Mesodermal cell (in vitro differentiated cells): ENCODE data around the gene LYPD3.
"Not testable (repeated sequence)": the region's sequence is repeated elsewhere in the genome, so short reads cannot be mapped to it uniquely, and the experiment has no call there.

ENCODE experiments used
- H3K27ac ChIP-seq: 2 replicates; pipeline ENCODE4 v1.7.0; 2013; ENCODE audit warnings: mild to moderate bottlenecking, low read depth, low read length, moderate library complexity; ENCODE audit not compliant: severe bottlenecking
- H3K36me3 ChIP-seq: 2 replicates; pipeline ENCODE4 v1.7.1; 2013; ENCODE audit warnings: mild to moderate bottlenecking, low read length, moderate library complexity; ENCODE audit not compliant: control insufficient read depth, insufficient read depth
- H3K4me1 ChIP-seq: one replicate; pipeline ENCODE4 v1.7.1; 2013; ENCODE audit warnings: mild to moderate bottlenecking, low read length; ENCODE audit not compliant: insufficient read depth, control insufficient read depth, poor library complexity, severe bottlenecking
- H3K4me3 ChIP-seq: 2 replicates; pipeline ENCODE4 v1.7.0; 2013; ENCODE audit warnings: low read length, control low read depth, mild to moderate bottlenecking; ENCODE audit not compliant: insufficient read depth, poor library complexity, severe bottlenecking; ENCODE audit errors: extremely low read depth
- H3K9me3 ChIP-seq: 2 replicates; pipeline ENCODE4 v1.7.1; 2013; ENCODE audit warnings: mild to moderate bottlenecking, low read length, moderate library complexity; ENCODE audit not compliant: control insufficient read depth
- WGBS, 2 experiments: methylation state at CpG; one replicate each; pipeline ENCODE4 v1.1.5; 2013; ENCODE audit warnings: missing lambda C conversion rate in 2 of 2; ENCODE audit not compliant: insufficient coverage in 2 of 2; 5-methylcytosine and 5-hydroxymethylcytosine counted together

Gene LYPD3

GRCh38 chr19:43446746-43447489 is 18.5 kb downstream of the LYPD3 start:
- WGBS, 2 experiments = 29 to 30% methylated on average over 13 of the region's 14 CpGs
- Histone ChIP-seq H3K27ac (no peak overlapping the region), H3K4me1 (no peaks in the 10 kb centered on the region), H3K4me3 (no peak overlapping the region), H3K9me3 (no peaks in the 10 kb centered on the region), H3K36me3 (no peaks in the 10 kb centered on the region)

DNA sequence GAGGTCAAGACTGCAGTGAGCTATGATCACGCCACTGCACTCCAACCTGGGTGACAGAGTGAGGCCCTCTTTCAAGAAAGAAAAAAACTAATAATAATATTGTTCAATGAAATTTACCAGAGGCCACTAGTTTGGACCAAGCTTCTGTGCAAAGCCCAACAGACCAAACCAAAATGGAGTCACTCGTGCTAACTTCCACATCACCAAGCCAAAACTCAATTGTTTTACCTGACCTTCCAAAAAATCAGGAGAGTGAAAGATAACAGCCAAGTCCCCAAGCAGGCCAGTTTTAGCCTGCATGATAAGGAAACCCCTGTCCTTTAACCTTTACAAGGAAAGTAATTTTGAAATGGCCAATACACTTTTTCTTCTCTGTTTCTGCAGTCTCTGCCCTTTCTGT is 20.0 kb downstream of the LYPD3 start:
- Histone ChIP-seq H3K4me1 (no peaks in the 10 kb centered on the region), H3K36me3 (no peaks in the 10 kb centered on the region), H3K4me3 (no peak overlapping the region), H3K27ac (no peak overlapping the region), H3K9me3 (no peaks in the 10 kb centered on the region)
- WGBS, 2 experiments = 78 to 100% methylated on average over 1 of the region's 2 CpGs

DNA sequence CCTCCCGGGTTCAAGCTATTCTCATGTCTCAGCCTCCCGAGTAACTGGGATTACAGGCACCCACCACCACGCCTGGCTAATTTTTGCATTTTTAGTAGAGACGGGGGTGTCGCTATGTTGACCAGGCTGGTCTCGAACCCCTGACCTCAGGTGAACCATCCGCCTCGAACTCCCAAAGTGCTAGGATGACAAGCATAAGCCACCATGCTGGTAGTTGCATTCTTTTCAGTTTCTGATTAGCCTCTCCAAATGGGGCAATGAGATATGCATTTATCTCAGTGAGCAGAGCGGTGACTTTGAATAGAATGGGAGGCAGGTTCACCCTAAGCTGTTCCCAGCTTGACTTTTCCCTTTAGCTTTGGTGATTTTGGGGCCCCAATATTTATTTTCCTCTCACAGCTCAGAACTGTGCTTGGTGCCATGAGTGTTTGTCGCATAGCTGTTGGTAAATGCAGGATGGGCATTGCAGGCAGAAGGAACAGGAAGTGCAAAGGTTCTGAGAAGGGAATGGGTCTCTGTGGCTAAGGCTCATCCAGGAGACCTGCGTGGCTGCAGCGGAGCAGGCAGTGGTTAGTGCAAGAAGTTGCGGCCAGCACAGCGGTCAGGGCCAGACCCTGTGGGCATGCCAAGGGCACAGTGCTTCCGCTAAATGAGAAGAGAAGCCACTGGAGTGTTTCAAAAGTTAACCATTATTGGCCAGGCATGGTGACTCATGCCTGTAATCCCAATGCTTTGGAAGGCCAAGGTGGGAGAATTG is 20.7 kb downstream of the LYPD3 start:
- 91 to 94% methylated on average over 14 to 15 of the region's 15 CpGs for WGBS, 2 experiments
- no peak overlapping the region for H3K4me3 ChIP-seq

GRCh38 chr19:43444091-43444490 is 21.3 kb downstream of the LYPD3 start:
- H3K4me3 ChIP-seq, H3K9me3 ChIP-seq, H3K4me1 ChIP-seq, H3K36me3 ChIP-seq, H3K27ac ChIP-seq: not testable (repeated sequence)
- WGBS, 2 experiments = 90 to 97% methylated on average over 8 to 9 of the region's 9 CpGs

More for the DNA sequence above, 20.7 kb downstream of the LYPD3 start:
- H3K27ac ChIP-seq = no peak overlapping the region
- peaks cover 3% of the 10 kb centered on the region for H3K9me3 ChIP-seq
- no peaks in the 10 kb centered on the region for H3K4me1 ChIP-seq
- H3K36me3 ChIP-seq = no peaks in the 10 kb centered on the region

- Histone ChIP-seq H3K9me3 (peaks cover 5% of the 10 kb centered on the region), H3K4me1 (no peaks in the 10 kb centered on the region), H3K27ac (no peak overlapping the region), H3K4me3 (no peak overlapping the region), H3K36me3 (no peaks in the 10 kb centered on the region)
- WGBS, 2 experiments = no CpG with 5 or more reads among the region's 3 CpGs
These were observed 23.7 kb downstream of the LYPD3 start for GRCh38 chr19:43441716-43442115.

GRCh38 chr19:43439709-43440063 is 25.7 kb downstream of the LYPD3 start:
- Histone ChIP-seq H3K27ac (no peak overlapping the region), H3K4me3 (no peak overlapping the region), H3K36me3 (no peaks in the 10 kb centered on the region), H3K4me1 (no peaks in the 10 kb centered on the region), H3K9me3 (peaks cover 5% of the 10 kb centered on the region)

GRCh38 chr19:43439032-43439708 is 26.2 kb downstream of the LYPD3 start:
- Histone ChIP-seq H3K9me3 (peaks cover 5% of the 10 kb centered on the region), H3K4me3 (no peak overlapping the region), H3K4me1 (no peaks in the 10 kb centered on the region), H3K36me3 (no peaks in the 10 kb centered on the region), H3K27ac (no peak overlapping the region)
- 86 to 89% methylated on average over 6 to 8 of the region's 14 CpGs for WGBS, 2 experiments

- Histone ChIP-seq H3K27ac (no peak overlapping the region), H3K4me3 (no peak overlapping the region), H3K36me3 (no peaks in the 10 kb centered on the region), H3K4me1 (no peaks in the 10 kb centered on the region), H3K9me3 (peaks cover 5% of the 10 kb centered on the region)
- 87 to 89% methylated on average over 6 to 7 of the region's 9 CpGs for WGBS, 2 experiments
These were observed 26.9 kb downstream of the LYPD3 start for GRCh38 chr19:43438291-43439031.

DNA sequence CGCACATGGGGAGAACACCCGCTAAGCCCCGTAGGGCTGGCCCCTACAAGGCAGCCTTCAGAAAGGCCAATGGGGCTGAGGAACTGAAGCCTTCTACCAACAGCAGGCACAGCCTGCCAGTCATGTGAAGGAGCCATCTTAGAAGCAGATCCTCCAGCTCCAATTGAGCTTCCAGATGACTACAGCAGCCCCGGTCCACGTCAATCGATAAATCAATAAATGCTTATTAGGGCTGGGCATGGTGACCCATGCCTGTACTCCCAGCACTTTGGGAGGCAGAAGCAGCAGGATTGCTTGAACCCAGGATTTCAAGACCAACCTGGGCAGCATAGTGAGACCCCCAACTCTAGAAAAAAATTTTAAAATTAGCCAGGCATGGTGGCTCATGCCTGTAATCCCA is 27.7 kb downstream of the LYPD3 start:
- Histone ChIP-seq H3K9me3 (peaks cover 5% of the 10 kb centered on the region), H3K36me3 (no peaks in the 10 kb centered on the region), H3K4me1 (no peaks in the 10 kb centered on the region), H3K4me3 (no peak overlapping the region), H3K27ac (no peak overlapping the region)
- 91 to 100% methylated on average over 4 of the region's 6 CpGs for WGBS, 2 experiments

GRCh38 chr19:43437284-43437683 is 28.1 kb downstream of the LYPD3 start:
- H3K27ac ChIP-seq, H3K36me3 ChIP-seq, H3K9me3 ChIP-seq, H3K4me1 ChIP-seq, H3K4me3 ChIP-seq: not testable (repeated sequence)
- 93 to 99% methylated on average over 7 to 8 of the region's 11 CpGs for WGBS, 2 experiments
